Ascending aorta (tissue), 2 donors: ENCODE results near the gene OR2AP1. TPM values are rescaled to one million over a fixed set of nuclear protein-coding genes. Genes with fewer than 3 reads are reported as not detected.
"Not testable (repeated sequence)": the region's sequence is repeated elsewhere in the genome, so short reads cannot be mapped to it uniquely, and the experiment has no call there.

Experiments used
- DNase-seq, 2 donors: peaks; one replicate each; pipeline ENCODE4 v3.0.0-alpha.2; 2019; ENCODE audit warnings: low spot score in 2 of 2
- H3K27ac ChIP-seq, 2 donors: fragments of 200-600 bp; sonication (generic); one replicate each; pipeline ENCODE4 v1.5.1; 2016 to 2017; ENCODE audit warnings: mild to moderate bottlenecking in 1 of 2
- H3K27me3 ChIP-seq: fragments of 200-600 bp; sonication (generic); one replicate; pipeline ENCODE4 v1.5.1; 2017
- H3K36me3 ChIP-seq, 2 donors: fragments of 200-600 bp; sonication (generic); one replicate each; pipeline ENCODE4 v1.5.1; 2016
- H3K4me1 ChIP-seq, 2 donors: fragments of 200-600 bp; sonication (generic); one replicate each; pipeline ENCODE4 v1.5.1; 2016 to 2017; ENCODE audit warnings: mild to moderate bottlenecking in 1 of 2
- H3K4me3 ChIP-seq, 2 donors: fragments of 200-600 bp; sonication (generic); one replicate each; pipeline ENCODE4 v1.5.1; 2016 to 2017; ENCODE audit warnings: mild to moderate bottlenecking in 1 of 2
- H3K9me3 ChIP-seq, 2 donors: fragments of 200-600 bp; sonication (generic); one replicate each; pipeline ENCODE4 v1.5.1; 2016
- intact Hi-C: fragments of 100-400 bp; cut with DNase I; formaldehyde crosslinking; loops from one replicate; pipeline ENCODE4 v1.15.1; 2023
- total RNA-seq: library from RNA; depleted of rRNA; stranded (reverse); fragments of >200 nt; gene quantifications from one replicate; pipeline ENCODE4 v1.1.0, GENCODE V29; 2016
- TF ChIP-seq, protein P1 (sequence below), 3 experiments: fragments of 200-600 bp in 2 of 3; fragments of 450-650 bp in 1 of 3; sonication (generic) in 2 of 3; IDR thresholded peaks; one replicate each; pipeline ENCODE4 v1.5.1; 2016 to 2019; ENCODE audit warnings: antibody characterized with exemption in 3 of 3, mild to moderate bottlenecking in 1 of 3, moderate library complexity in 1 of 3

Gene OR2AP1
- total RNA-seq, 1 donor from 2014 or later: not detected

DNA sequence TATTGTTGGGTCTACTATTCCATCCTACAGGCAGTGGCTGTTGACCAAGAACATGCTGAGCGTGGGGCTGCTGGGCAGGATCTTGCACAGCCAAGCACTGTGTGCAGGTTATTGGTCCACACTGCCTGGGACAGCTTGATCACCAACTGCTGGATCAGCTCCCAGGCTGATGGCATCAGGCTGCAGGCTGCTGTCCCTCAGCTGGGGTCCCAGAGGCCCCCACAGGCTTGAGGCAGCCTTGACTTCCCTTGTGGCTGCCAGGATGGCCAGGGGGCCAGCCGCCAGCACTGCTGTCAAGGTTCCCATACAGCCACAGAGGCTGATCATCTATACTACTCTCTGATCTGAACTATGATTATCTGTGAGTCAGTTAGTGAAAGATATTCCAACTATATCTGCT is 9.8 kb downstream of the OR2AP1 start:
- DNase-seq: no peak
- TF ChIP-seq, protein P1, sequence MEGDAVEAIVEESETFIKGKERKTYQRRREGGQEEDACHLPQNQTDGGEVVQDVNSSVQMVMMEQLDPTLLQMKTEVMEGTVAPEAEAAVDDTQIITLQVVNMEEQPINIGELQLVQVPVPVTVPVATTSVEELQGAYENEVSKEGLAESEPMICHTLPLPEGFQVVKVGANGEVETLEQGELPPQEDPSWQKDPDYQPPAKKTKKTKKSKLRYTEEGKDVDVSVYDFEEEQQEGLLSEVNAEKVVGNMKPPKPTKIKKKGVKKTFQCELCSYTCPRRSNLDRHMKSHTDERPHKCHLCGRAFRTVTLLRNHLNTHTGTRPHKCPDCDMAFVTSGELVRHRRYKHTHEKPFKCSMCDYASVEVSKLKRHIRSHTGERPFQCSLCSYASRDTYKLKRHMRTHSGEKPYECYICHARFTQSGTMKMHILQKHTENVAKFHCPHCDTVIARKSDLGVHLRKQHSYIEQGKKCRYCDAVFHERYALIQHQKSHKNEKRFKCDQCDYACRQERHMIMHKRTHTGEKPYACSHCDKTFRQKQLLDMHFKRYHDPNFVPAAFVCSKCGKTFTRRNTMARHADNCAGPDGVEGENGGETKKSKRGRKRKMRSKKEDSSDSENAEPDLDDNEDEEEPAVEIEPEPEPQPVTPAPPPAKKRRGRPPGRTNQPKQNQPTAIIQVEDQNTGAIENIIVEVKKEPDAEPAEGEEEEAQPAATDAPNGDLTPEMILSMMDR (IDR thresholded peaks at IDR 0.05): no peak
- Histone ChIP-seq H3K9me3 (peaks cover 0 to 2% of the 10 kb centered on the region in 2 donors), H3K4me3 (no peak overlapping the region), H3K4me1 (no peaks in the 10 kb centered on the region), H3K36me3 (no peaks in the 10 kb centered on the region), H3K27me3 (no peaks in the 10 kb centered on the region), H3K27ac (no peak overlapping the region)
- intact Hi-C loops: no loop called here

DNA sequence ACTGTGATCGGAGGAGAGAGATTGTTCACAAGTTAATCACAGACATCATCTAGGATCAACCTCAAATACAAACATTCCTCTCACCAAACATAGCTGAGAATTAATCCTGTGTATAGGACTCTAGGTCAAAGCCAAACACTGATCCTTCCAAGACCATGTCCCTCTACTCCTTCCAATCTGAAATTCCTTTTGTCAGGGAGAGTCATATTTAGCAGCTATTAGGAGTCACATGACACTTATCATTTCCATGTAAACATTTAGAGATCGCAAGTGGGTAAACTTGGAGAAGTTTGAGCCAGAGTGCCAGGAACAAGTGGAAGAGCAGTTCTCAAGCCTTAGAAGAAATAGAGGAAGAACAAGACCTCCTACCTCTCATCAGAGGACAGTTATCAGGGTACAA is 13.5 kb downstream of the OR2AP1 start:
- Histone ChIP-seq H3K4me3 (no peak overlapping the region), H3K9me3 (peaks cover 0 to 5% of the 10 kb centered on the region in 2 donors), H3K27ac (no peak overlapping the region), H3K4me1 (no peaks in the 10 kb centered on the region), H3K27me3 (no peaks in the 10 kb centered on the region), H3K36me3 (no peaks in the 10 kb centered on the region)
- intact Hi-C loops: no loop called here
- DNase-seq: no peak
- TF ChIP-seq, protein P1 (IDR thresholded peaks at IDR 0.05): no peak

DNA sequence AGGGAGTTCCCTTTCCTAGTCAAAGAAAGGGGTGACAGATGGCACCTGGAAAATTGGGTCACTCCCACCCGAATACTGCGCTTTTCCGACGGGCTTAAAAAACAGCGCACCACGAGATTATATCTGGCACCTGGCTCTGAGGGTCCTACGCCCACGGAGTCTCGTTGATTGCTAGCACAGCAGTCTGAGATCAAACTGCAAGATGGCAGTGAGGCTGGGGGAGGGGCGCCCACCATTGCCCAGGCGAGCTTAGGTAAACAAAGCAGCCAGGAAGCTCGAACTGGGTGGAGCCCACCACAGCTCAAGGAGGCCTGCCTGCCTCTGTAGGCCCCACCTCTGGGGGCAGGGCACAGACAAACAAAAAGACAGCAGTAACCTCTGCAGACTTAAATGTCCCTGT is 17.9 kb downstream of the OR2AP1 start:
- H3K4me3 ChIP-seq, DNase-seq, intact Hi-C loops, H3K9me3 ChIP-seq, H3K27me3 ChIP-seq, H3K27ac ChIP-seq, H3K36me3 ChIP-seq, H3K4me1 ChIP-seq: not testable (repeated sequence)

DNA sequence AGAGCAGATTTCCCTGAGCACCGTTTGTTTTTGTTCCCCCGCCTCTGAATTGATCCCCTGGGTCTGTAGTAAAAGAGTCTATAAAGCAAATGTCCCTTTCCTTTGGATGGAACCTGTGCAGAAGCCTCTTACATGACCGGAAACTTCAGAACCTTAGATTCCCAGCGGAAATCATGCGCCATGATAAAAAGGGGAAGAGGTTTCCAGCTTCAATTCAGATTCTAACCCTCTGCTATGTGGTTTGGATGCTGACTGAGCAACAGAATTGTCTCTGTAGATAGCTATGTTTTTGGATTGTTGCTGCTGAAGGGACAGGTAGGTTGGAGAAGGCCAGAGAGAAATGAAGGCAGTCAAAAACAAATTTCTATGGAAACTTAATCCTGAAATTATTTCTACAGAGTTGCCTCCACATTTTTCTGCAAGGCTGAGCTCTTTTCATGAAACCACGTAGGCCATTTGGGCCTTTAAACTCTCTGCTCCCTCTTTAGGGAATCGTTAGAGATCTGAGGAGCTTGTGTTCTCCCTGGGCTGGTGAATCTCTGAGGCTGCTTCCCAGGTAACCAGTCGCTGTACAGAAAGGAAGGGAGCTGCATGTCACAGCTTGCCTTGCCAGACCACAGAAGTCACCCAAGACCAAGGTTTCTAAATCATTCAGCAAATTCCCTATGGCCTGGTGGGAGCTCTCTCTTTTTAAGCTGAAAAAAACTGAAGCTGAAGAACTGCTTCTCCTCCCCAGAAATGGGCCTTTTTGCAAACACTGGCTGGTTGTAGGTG is 35.7 kb downstream of the OR2AP1 start:
- Histone ChIP-seq H3K9me3 (no peaks in the 10 kb centered on the region), H3K27ac (no peak overlapping the region)
- intact Hi-C loops: no loop called here

DNA sequence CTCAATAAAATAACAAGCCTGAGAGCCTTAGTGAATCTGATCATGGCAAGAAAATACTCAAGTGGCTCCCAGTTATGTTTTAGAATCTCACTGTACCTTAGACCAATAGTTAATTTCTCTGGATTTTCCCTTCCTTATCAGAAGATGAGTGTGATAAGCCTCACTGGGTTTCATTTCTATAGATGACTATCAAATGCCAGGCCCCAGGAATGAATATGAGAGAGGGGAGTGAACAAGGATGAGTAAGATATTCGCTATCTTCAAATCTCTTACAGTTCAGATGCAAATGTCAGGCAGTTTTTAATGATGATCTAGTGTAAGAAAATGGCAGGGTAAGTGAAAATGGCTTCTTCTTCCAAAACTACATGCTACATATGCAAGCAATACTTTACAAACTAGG is 38.3 kb downstream of the OR2AP1 start:
- Histone ChIP-seq H3K36me3 (no peaks in the 10 kb centered on the region), H3K4me1 (no peaks in the 10 kb centered on the region), H3K9me3 (peaks cover 0 to 7% of the 10 kb centered on the region in 2 donors), H3K27ac (no peak overlapping the region), H3K27me3 (no peaks in the 10 kb centered on the region), H3K4me3 (no peak overlapping the region)
- no peak for DNase-seq
- intact Hi-C loops: no loop called here
- TF ChIP-seq, protein P1 (IDR thresholded peaks at IDR 0.05): no peak

More for the DNA sequence above, 35.7 kb downstream of the OR2AP1 start:
- no peaks in the 10 kb centered on the region for H3K36me3 ChIP-seq
- TF ChIP-seq, protein P1 (IDR thresholded peaks at IDR 0.05): no peak
- DNase-seq: no peak
- H3K4me1 ChIP-seq: no peaks in the 10 kb centered on the region
- H3K27me3 ChIP-seq: no peaks in the 10 kb centered on the region
- H3K4me3 ChIP-seq: no peak overlapping the region

DNA sequence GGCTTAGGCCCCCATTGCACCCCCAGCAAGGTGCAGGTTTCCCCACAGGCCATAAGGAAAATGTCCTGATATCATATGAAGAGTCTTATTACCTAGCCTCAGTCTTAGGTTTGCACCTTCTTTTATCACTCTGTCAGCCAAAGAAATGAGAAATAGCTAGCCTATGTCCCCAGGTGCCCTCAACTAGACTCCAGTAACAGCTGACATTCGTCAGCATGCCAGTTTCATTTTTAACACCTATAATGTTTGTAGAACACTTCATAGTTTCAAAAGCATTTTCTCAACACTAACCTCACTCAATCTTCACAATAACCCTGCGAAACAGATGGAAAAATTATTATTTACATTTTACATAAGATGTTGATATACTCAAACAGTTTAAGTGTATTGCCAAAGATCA is 40.4 kb downstream of the OR2AP1 start:
- no peaks in the 10 kb centered on the region for H3K4me1 ChIP-seq

More for the DNA sequence above, 40.4 kb downstream of the OR2AP1 start:
- Histone ChIP-seq H3K27me3 (no peaks in the 10 kb centered on the region), H3K36me3 (no peaks in the 10 kb centered on the region), H3K27ac (no peak overlapping the region), H3K9me3 (peaks cover 0 to 8% of the 10 kb centered on the region in 2 donors), H3K4me3 (no peak overlapping the region)
- TF ChIP-seq, protein P1 (IDR thresholded peaks at IDR 0.05): no peak
- DNase-seq: no peak
- intact Hi-C loops: no loop called here
